Esophagus (tissue), 2 donors: Measurements from ENCODE around the gene ENPP1. TPM values are rescaled to one million over a fixed set of nuclear protein-coding genes. Genes with fewer than 3 reads are reported as not detected.
"Not testable (repeated sequence)": the region's sequence is repeated elsewhere in the genome, so short reads cannot be mapped to it uniquely, and the experiment has no call there.

ENCODE experiments used
- H3K27ac ChIP-seq, 2 donors: one replicate each; pipeline ENCODE4 v1.5.1; 2013; ENCODE audit warnings: low read depth in 2 of 2, mild to moderate bottlenecking in 2 of 2, inconsistent platforms in 1 of 2, low read length in 1 of 2, moderate library complexity in 1 of 2
- H3K27me3 ChIP-seq, 2 donors: one replicate each; pipeline ENCODE4 v1.6.1; 2013; ENCODE audit warnings: low read length in 2 of 2, control low read depth in 1 of 2, mild to moderate bottlenecking in 1 of 2; ENCODE audit not compliant: insufficient read depth in 2 of 2, control insufficient read depth in 1 of 2
- H3K36me3 ChIP-seq, 2 donors: one replicate each; pipeline ENCODE4 v1.6.1; 2013; ENCODE audit warnings: low read length in 1 of 2; ENCODE audit not compliant: control insufficient read depth in 2 of 2, insufficient read depth in 2 of 2
- H3K4me1 ChIP-seq, 2 donors: one replicate each; pipeline ENCODE4 v1.6.1; 2013; ENCODE audit warnings: low read length in 1 of 2; ENCODE audit not compliant: control insufficient read depth in 2 of 2, insufficient read depth in 2 of 2
- H3K4me3 ChIP-seq, 2 donors: one replicate each; pipeline ENCODE4 v1.5.1; 2013; ENCODE audit warnings: low read length in 2 of 2, mild to moderate bottlenecking in 2 of 2, low read depth in 1 of 2, moderate library complexity in 1 of 2
- H3K9me3 ChIP-seq, 2 donors: one replicate each; pipeline ENCODE4 v1.6.1; 2013; ENCODE audit warnings: mild to moderate bottlenecking in 2 of 2, low read depth in 1 of 2, low read length in 1 of 2, moderate library complexity in 1 of 2; ENCODE audit not compliant: control insufficient read depth in 2 of 2, insufficient read depth in 1 of 2
- WGBS, 2 donors: extraction: QIAGEN DNeasy Blood & Tissue Kit; methylation state at CpG; one replicate each; pipeline ENCODE4 v1.1.7; 2013; 5-methylcytosine and 5-hydroxymethylcytosine counted together
- polyA plus RNA-seq, 2 donors: library from polyadenylated mRNA; stranded (reverse); fragments of 200-250 nt; gene quantifications; one replicate each; pipeline ENCODE4 v1.2.3, GENCODE V29; 2013
- donor health status: healthy with polysubstance abuse.
- donor health status: Bipolar disorder and iron deficiency.

ENPP1 gene
- polyA plus RNA-seq, 2 donors = 0.84 to 2.8 TPM

DNA sequence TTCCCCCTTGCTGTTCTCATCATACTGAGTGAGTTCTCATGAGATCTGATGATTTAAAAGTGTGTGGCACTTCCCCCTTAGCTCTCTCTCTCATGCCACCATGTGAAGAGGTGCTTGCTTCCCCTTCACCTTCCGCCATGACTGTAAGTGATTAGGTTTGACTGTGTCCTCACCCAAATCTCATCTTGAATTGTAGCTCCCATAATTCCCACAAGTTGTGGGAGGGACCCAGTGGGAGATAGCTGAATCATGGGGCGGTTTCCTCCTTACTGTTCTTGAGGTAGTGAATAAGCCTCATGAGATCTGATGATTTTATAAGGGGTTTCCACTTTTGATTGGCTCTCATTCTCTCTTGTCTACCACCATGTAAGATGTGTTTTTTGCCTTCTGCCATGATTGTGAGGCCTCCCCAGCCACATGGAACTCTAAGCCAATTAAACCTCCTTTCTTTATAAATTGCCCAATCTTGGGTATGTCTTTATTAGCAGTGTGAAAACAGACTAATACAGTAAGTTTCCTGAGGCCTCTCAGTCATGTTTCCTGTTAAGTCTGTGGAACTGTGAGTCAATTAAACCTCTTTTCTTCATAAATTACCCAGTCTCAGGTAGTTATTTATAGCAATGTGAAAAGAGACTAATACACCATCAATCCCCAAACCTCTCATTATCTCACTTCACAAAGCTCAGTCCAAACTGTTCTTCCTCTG lies 108.4 kb downstream of the ENPP1 start:
- H3K4me1 ChIP-seq, H3K27ac ChIP-seq, H3K9me3 ChIP-seq, H3K27me3 ChIP-seq, H3K36me3 ChIP-seq, H3K4me3 ChIP-seq: not testable (repeated sequence)
- WGBS, 2 donors = 94 to 98% methylated on average over 2 of the region's 2 CpGs

DNA sequence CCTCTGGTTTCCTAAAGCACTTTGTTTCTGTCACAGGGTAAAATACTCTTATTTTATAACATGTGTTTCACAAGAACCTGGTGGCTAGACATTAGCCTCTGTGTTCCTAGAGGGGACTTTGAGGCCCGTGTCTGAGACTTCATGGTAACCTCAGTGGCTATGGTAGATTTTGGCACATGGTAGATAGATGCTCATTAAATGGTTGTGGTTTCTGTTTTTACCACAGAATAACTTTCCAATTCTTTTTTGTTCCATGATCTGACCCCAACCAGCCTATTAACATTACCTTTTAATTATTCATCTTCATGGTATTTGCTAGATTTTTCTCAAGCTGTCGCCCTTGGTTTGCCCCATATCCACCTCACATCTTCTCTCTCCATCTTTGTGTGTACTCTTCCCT lies 109.0 kb downstream of the ENPP1 start:
- 76 to 85% methylated on average over 2 of the region's 2 CpGs for WGBS, 2 donors
- Histone ChIP-seq H3K4me3 (no peak overlapping the region), H3K9me3 (no peaks in the 10 kb centered on the region), H3K27me3 (no peaks in the 10 kb centered on the region), H3K27ac (no peak overlapping the region), H3K36me3 (no peaks in the 10 kb centered on the region), H3K4me1 (no peaks in the 10 kb centered on the region)

DNA sequence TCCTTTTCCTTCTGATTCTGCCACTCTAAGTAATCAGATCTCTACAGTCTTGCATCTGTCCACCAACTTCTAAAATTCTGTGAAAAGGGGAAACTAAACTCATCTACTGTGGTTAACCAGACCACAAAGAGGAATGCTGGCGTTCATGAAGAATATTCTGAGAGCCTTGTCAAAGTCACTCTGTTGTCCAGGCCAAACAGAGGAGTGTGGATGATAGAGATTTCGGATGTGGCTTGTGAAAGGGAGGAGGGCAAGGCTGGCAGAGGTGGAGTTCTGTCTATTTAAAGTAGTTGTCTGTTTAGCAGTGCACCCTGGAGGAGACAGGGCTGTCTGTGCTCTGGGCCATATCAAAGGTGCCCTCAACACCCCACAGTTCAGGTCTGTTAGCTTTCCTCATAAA lies 109.5 kb downstream of the ENPP1 start:
- WGBS, 2 donors = 73 to 75% methylated on average over 2 of the region's 2 CpGs
- Histone ChIP-seq H3K4me1 (no peaks in the 10 kb centered on the region), H3K36me3 (no peaks in the 10 kb centered on the region), H3K9me3 (no peaks in the 10 kb centered on the region), H3K27ac (no peak overlapping the region), H3K27me3 (no peaks in the 10 kb centered on the region), H3K4me3 (no peak overlapping the region)

DNA sequence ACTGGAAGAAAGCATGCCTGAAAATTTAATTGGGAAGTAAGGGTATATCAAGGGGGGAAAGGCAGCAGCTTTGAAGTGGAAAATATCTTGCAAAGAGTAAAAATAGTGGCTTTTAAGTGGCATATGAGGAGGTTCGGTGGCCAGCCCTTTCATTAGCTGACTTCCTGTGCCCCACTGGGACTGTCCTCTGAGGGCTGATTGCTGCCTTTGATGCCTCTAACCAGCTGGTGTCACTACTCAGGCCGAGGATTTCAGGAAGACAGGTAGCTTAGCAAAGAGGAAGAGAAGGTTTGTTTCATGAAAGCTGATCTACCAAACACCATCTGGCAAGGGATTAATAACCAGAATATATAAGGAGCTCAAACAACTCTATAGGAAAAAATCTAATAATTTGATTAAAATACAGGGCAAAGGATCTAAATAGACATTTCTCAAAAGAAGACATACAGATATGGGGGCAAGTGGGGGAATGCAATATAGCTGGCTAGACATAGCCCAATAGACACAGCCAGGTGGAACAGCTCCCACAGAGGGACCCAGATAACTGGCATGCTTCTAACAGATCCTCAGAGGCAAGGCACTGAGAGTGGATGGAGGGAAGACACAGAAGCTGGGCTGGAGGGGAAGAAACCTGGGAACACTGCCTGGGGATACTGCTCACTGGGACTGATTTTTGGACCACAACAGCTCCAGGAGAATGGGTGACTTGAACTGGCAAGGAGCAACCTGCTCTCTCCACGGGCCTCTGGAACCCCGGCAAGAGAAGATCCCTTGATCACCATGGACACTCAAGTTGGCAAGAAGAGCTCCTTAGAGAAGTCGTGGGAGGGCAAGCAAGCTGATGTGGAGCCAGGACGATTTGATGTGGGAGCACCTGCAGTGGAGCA lies 110.2 kb downstream of the ENPP1 start:
- no peak overlapping the region for H3K4me3 ChIP-seq
- no peak overlapping the region for H3K27ac ChIP-seq
- no peaks in the 10 kb centered on the region for H3K27me3 ChIP-seq
- WGBS, 2 donors = 67 to 72% methylated on average over 6 of the region's 6 CpGs
- no peaks in the 10 kb centered on the region for H3K36me3 ChIP-seq
- no peaks in the 10 kb centered on the region for H3K9me3 ChIP-seq
- no peaks in the 10 kb centered on the region for H3K4me1 ChIP-seq

DNA sequence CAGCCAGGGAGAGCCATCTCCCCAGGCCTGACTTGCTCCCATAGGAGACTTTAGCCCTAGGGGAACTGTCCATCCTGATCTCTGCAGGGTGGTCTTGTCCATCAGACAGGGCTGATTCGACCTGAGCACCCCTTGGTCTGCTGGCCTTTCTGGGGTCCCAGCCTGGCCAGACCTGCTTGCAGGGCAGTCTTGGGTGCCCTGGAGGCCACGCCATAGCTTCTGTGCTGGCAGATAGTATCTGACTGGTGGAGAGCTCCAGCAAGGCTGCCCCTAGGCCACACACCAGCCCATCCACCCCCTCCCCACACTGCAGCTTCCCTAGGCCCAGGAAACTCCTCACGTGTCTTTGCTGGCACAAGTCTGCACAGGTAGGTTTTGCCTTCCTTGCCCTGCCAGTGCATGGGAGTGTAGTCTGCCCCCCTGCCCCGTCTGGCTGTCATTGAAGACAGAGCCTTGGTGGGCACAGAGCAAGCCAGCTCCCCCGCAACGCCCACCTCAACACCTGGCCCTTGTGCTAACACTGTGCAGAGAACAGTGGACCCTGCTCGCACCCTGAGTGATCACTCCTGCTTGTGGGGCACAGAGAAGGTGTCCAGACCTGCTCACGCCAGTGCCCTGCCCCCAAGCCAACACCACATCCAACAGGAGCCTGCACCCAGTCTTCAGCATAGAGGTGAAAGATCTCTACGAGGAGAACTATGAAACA lies 111.0 kb downstream of the ENPP1 start:
- no peaks in the 10 kb centered on the region for H3K4me1 ChIP-seq
- WGBS, 2 donors = 83 to 86% methylated on average over 9 of the region's 9 CpGs
- no peaks in the 10 kb centered on the region for H3K27me3 ChIP-seq
- no peak overlapping the region for H3K4me3 ChIP-seq
- H3K9me3 ChIP-seq = no peaks in the 10 kb centered on the region
- no peak overlapping the region for H3K27ac ChIP-seq
- no peaks in the 10 kb centered on the region for H3K36me3 ChIP-seq

DNA sequence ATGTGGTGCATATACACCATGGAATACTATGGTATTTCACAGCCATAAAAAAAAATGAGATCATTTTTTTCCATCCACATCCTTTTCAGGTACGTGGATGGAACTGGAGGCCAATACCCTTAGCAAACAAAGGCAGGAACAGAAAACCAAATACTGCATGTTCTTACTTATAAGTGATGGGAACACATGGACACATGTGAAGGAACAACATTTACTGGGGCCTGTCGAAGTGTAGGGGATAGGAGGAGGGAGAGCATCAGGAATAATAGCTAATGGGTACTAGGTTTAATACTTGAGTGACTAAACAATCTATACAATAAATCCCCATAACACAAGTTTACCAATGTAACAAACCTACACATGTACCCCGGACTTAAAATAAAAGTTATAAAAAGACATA lies 112.8 kb downstream of the ENPP1 start:
- WGBS, 2 donors = 75 to 78% methylated on average over 3 of the region's 3 CpGs
- Histone ChIP-seq H3K36me3 (no peaks in the 10 kb centered on the region), H3K27me3 (no peaks in the 10 kb centered on the region), H3K4me1 (no peaks in the 10 kb centered on the region), H3K9me3 (no peaks in the 10 kb centered on the region), H3K4me3 (no peak overlapping the region), H3K27ac (no peak overlapping the region)

DNA sequence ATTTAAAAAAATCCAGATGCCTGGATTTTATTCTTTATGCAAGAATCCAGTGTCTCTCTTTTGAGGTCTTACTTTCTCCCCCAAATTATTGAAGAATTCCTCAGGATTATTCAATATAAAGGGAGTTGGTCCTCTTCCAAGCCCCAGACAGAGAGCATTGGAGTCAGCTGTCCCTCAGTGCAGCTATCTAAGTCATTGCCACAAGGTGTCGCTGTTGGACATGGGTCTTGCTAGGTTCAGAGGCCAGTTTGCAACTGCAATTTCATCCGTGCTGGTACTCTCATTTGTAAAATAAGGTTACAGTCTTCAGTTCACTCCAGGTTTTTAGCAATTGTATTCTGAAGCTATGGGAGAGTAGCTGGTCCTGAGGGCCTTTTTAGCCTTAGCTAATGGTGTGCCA lies 115.5 kb downstream of the ENPP1 start:
- Histone ChIP-seq H3K27me3 (no peaks in the 10 kb centered on the region), H3K9me3 (no peaks in the 10 kb centered on the region), H3K4me1 (no peaks in the 10 kb centered on the region), H3K36me3 (no peaks in the 10 kb centered on the region), H3K27ac (no peak overlapping the region), H3K4me3 (no peak overlapping the region)
- 8 to 12% methylated on average over 2 of the region's 2 CpGs for WGBS, 2 donors

DNA sequence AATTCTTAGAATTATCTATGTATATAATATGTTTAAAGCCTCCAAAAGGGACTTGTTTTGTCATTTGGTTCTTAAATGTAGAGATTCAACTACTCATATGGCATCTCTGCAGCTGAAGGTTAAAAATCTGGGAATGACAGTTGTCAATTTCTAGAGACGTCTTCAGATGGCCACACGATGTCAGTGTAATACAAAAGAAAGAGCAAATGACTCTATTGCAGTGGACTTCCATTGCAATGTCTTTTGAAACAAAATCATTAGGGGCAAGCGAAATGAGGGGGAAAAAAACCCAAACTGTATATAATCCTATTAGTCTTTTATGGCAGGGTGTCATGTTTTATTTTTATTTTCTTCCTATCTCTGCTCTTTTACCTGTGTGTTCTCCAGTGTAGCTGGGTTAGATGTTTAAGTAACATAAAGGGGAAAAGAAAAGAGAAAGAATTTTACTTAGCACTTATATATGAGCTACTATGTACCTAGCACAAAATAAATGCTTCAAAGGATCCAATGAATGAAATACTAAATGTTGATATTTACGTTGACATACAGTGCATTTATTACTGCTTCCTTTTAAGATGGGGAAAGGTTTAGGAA lies 117.2 kb downstream of the ENPP1 start:
- H3K27ac ChIP-seq = no peak overlapping the region
- H3K36me3 ChIP-seq = no peaks in the 10 kb centered on the region
- WGBS, 2 donors = 22 to 28% methylated on average over 4 of the region's 4 CpGs
- H3K27me3 ChIP-seq = no peaks in the 10 kb centered on the region
- no peak overlapping the region for H3K4me3 ChIP-seq
- H3K4me1 ChIP-seq = no peaks in the 10 kb centered on the region
- no peaks in the 10 kb centered on the region for H3K9me3 ChIP-seq

DNA sequence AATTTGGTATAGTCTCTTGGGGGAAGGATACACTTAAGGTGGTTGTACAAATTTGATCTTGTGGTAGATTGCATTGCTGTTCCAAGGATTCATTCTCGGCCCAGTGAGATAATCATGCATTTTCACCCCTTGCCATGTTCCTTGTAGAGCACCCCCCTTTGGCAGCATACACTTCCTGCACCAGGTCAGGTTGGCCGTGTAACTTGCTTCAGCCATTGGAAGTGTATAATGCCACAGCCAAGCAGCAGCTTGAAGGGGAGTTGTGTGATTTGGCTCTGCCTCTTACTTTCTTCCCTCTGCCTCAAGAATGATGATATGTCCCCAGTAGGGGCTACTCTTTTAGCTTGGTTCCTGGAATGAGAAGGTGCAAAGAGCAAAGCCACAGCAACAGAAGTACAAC lies 121.4 kb downstream of the ENPP1 start:
- WGBS, 2 donors = 75 to 83% methylated on average over 2 of the region's 2 CpGs
- no peak overlapping the region for H3K27ac ChIP-seq
- H3K4me3 ChIP-seq = no peak overlapping the region
- no peaks in the 10 kb centered on the region for H3K36me3 ChIP-seq
- no peaks in the 10 kb centered on the region for H3K4me1 ChIP-seq
- no peaks in the 10 kb centered on the region for H3K27me3 ChIP-seq
- H3K9me3 ChIP-seq = no peaks in the 10 kb centered on the region
